IPS-NIHi11 (cell line): ENCODE results near the gene HECTD1.
"Not testable (repeated sequence)": the region's sequence is repeated elsewhere in the genome, so short reads cannot be mapped to it uniquely, and the experiment has no call there.

Experiments used
- DNase-seq: peaks from one replicate; pipeline ENCODE4 v3.0.0; 2012; ENCODE audit warnings: mixed read lengths, low spot score

The HECTD1 gene

GRCh38 chr14:31154956-31155355 lies 52.6 kb downstream of the HECTD1 start:
- DNase-seq, result no peak

GRCh38 chr14:31142455-31143087 lies 65.0 kb downstream of the HECTD1 start:
- no peak for DNase-seq

GRCh38 chr14:31139301-31139847 lies 68.2 kb downstream of the HECTD1 start:
- no peak for DNase-seq

DNA sequence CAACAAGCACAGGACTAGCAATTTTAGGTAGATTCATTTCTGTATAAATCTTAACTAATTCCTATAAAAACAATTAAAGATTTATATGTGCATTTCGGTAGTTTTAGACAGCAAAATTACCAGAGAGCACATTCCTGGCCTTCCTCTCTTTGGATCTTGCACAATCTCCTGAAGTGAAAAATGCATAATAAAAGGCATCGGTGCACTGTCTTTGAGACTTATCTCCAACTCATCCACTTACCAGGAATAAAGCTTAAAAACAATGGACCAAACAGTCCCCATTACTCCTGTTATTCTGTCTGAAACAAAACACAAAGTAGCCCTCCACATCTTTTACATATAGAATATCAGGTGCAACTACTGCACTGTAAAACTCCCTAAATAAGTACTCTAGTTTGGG lies 69.3 kb downstream of the HECTD1 start:
- no peak for DNase-seq

- no peak for DNase-seq
These were observed 70.2 kb downstream of the HECTD1 start for GRCh38 chr14:31137214-31137889.

- DNase-seq, result no peak
These were observed 74.5 kb downstream of the HECTD1 start for GRCh38 chr14:31133133-31133532.

- DNase-seq, result no peak
These were observed 78.7 kb downstream of the HECTD1 start for GRCh38 chr14:31128601-31129526.

GRCh38 chr14:31127690-31128089 lies 79.9 kb downstream of the HECTD1 start:
- no peak for DNase-seq

DNA sequence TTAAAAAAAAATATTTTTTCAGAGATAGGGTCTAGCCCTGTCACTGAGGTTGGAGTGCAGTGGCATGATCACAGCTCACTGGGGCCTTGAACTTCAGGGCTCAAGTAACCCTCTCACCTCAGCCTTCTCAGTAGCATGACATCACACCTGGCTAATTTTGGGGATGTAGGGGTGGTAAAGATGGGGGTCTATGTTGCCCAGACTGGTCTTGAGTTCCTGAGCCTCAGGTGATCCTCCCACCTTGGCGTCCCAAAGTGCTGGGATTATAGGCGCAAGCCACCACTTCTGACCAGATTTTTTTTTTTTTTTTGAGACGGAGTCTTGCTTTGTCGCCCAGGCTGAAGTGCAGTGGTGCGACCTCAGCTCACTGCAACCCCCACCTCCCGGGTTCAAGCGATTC lies 80.9 kb downstream of the HECTD1 start:
- no peak for DNase-seq

DNA sequence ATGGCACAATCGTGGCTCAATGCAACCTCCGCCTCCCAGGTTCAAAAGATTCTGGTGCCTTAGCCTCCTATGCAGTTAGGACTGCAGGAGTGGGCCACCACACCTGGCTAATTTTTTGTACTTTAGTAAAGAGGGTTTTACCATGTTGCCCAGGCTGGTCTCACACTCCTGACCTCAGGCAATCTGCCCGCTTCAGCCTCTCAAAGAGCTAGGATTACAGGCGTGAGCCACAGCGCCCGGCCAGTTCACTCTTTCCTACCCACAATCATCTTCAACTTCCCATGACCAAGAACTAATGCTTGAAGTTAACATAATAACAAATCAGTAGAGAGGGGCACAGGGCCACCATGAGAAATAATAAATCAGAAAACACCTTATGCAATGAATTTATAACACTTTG lies 82.4 kb downstream of the HECTD1 start:
- no peak for DNase-seq

DNA sequence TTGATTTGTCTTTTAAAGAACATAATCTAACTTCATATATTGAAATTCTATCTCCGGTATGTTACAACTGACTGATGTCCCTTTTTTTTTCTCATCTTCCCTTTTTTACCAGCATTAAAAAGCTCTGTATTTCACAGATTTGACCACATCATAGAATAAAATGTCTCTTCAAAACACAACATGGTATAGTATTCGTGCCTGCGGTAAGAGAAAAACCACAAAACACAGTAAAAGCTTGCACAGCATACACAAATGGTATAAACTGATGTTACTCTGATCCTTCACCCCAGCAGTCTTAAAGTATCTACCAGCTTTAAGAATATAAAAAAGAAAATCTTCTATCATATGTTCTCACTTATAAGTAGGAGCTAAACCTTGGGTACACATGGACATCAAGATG lies 83.4 kb downstream of the HECTD1 start:
- DNase-seq, result no peak

DNA sequence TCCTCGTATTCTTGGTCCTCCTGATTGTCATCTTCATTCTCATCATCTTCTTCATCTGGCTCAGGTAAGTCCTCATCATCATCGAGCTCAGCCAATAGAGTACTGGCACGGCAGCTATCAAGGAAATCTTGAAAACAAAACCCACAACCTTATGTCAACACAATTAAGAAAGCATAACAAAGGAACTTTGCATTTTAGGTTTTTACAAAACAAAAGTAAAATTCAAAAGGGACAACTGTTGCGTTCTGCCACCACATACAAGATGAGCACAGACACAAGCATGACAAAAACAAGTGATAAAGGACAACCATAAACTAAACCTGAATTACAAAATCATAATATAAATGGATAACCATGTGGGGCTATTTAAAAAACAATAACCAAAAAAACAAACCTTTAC lies 84.7 kb downstream of the HECTD1 start:
- DNase-seq, result peak; percentile 32

DNA sequence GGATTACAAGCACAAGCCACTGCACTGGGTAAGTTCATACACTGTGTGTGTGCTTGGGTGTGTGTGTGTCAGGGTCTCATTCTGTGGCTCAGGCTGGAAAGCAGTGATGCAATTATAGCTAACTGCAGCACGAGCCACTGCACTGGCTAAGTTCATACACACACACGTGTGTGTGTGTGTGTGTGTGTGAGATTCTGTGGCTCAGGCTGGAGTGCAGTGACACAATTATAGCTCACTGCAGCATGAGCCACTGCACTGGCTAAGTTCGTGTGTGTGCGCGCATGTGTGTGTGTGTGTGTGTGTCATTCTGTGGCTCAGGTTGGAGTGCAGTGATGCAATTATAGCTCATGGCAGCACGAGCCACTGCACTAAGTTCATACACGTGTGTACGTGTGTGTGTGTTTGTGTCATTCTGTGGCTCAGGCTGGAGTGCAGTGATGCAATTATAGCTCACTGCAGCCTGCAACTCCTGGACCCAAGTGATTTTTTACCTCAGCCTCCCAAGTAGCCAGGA lies 85.4 kb downstream of the HECTD1 start:
- DNase-seq, result no peak

DNA sequence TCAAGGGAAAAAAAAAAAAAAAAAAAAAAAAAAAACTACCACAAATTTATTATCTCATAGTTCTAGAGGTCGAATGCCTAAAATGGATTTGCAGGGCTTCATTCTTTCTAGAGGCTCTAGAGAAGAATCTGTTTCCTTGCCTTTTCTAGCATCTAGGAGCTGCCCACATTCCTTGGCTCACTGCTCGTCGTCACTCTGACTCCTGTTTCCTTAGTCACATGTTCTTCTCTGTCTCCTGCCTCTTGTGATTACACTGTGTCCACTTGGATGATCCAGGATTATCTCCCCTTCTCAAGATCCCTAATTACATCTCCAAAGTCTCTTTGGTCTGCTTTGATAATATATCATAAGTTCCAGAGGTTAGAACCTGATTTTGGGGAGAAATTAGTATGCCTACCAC lies 88.7 kb downstream of the HECTD1 start:
- DNase-seq, result no peak

DNA sequence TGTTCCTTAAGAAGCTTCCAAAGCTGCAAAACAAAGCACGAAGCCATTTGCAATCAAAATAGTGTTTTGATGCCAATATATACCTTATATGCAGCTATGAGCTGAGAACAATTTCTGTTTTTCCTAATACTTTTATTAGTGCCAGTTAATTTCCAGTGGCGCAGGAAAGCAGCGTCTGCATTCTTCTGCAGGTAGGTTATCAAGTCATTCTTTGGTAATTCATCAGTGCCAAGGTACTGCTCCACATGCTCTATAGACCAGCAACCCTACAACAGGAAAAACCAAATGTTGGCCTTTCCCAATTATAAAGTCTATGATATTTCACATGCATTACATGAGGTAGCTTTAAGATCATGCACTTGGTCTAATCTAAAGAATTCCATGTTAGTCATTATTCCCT lies 93.8 kb downstream of the HECTD1 start:
- no peak for DNase-seq

DNA sequence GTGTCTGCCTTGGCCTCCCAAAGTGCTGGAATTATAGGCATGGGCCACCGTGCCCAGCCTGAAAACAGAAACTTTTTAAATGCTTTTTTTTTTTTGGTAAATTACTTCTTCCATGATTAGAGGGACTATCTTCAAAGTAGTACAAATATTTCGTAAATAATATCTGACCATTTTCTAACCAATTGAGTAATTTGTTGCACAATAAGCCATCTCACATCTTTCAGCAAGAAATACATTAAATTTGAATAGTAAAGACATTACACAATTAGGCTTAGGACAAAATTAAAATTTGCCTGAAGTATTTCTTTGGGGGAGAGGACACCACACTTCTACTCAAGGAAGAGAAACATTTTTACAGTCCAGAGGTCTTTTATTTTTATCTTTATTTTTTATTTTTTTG lies 96.7 kb downstream of the HECTD1 start:
- no peak for DNase-seq

DNA sequence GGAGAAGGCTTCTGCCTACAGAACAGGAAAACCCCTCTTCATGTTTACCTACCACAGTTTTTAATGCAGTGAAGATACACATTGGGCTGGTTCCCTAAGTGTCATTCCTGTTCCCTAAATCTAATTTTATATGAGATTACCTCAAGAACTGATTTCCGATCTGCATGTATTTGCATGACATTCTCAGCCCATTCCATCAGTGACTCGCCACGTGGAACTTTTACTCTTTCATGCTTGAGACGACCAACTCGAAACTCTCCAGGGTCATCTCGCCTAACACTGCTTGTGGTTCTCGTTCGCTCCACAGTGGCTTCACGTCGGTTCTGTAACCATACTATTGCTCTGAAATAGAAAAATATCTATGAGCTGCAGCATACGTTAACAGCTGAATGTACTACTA lies 98.3 kb downstream of the HECTD1 start:
- no peak for DNase-seq

DNA sequence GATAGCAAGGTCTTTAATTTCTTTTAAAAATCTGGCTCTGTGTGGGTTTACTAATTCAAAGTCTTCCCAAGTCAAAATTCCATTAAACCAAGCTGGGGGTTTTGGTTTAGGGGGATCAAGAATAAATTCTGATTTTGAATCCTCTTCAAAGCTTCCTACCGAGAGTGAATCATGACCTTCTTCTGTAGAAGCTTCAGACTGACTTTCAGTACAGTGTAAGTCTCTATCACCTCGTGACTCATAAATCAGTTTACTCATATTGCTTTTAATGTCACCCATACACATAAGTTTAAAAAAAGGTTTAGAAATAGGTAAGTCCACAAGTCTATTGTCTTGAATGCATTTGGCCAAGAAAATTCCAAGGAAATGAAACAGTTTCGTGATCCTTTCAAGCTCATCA lies 100.8 kb downstream of the HECTD1 start:
- no peak for DNase-seq

- DNase-seq, result no peak
These were observed 110.5 kb downstream of the HECTD1 start for GRCh38 chr14:31097081-31097480.

DNA sequence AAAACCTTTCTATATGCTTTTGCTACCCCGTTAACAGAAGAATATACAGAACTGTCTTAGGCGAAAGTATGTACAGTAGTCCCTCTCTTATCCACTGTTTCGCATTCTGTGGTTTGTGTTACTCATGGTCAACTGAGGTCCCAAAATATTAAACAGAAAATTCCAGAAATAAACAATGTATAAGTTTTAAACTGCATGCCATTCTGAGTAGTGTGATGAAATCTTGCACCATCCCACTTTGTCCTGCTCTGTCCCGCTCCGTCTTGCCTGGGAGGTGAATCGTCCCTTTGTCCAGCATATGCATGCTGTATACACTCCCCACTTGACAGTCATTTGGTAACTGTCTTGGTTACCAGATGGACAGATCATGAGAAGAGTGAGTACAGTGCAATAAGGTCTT lies 111.3 kb downstream of the HECTD1 start:
- DNase-seq, result no peak

- not testable (repeated sequence) for DNase-seq
These were observed 111.8 kb downstream of the HECTD1 start for GRCh38 chr14:31095817-31096216.
